ENCODE results near the gene ERCC8. TPM values are rescaled to one million over a fixed set of nuclear protein-coding genes. Genes with fewer than 3 reads are reported as not detected.

ERCC8 gene
- 22.7 and 43.4 TPM in 2 replicates for total RNA-seq (2011; cell fraction: chromatin; rRNA removed; ENCODE audit: low replicate concordance)
- 10.0 and 16.1 TPM in 2 replicates for total RNA-seq (2011; cell fraction: nucleolus; rRNA removed)
- total RNA-seq (2011; cell fraction: nucleoplasm; rRNA removed) = 21.8 and 37.2 TPM in 2 replicates
- total RNA-seq (2014; rRNA removed) (10.1 and 14.6 TPM in 2 replicates), total RNA-seq (2014; rRNA removed; fragmentation: Illumina TruSeq; extraction: Trizol) (29.0 and 30.0 TPM in 2 replicates), total RNA-seq (2015; rRNA removed; fragmentation: Illumina TruSeq; extraction: Trizol) (24.4 and 24.8 TPM in 2 replicates), total RNA-seq (2021) (14.1 and 15.6 TPM in 2 replicates), polyA plus RNA-seq (2011; rRNA removed) (36.7 and 41.8 TPM in 2 replicates), polyA plus RNA-seq (2014; fragmentation: Illumina TruSeq; extraction: Trizol) (19.1 and 20.4 TPM in 2 replicates), polyA plus RNA-seq (2014; fragmentation: Nextera tagmentation; extraction: Ambion mirVana) (10 to 100 TPM; 37.1 to 39.4 TPM), polyA plus RNA-seq (2014; rRNA removed) (16.1 and 17.1 TPM in 2 replicates), polyA minus RNA-seq (2011; rRNA and poly(A)+ RNA removed) (32.3 and 39.8 TPM in 2 replicates), Bru-seq, nascent RNA (percentile 72 among the genes with signal in this experiment), BruChase-seq, experiment 1, labeled RNA remaining after a 2-hour chase (percentile 78 among the genes with signal in this experiment), BruChase-seq, experiment 2, labeled RNA remaining after a 6-hour chase (percentile 77 among the genes with signal in this experiment)
- polyA plus RNA-seq (2011; cell fraction: cytosol; rRNA removed) = 12.6 and 25.9 TPM in 2 replicates
- polyA plus RNA-seq (2011; cell fraction: nucleus; rRNA removed) = 13.4 and 20.6 TPM in 2 replicates
- 9.3 and 12.2 TPM in 2 replicates for polyA plus RNA-seq (2012)
- 18.1 and 18.3 TPM in 2 replicates for polyA minus RNA-seq (2011; cell fraction: cytosol; rRNA and poly(A)+ RNA removed)
- 20.5 and 34.9 TPM in 2 replicates for polyA minus RNA-seq (2011; cell fraction: nucleus; rRNA and poly(A)+ RNA removed)
- long read RNA-seq, experiment 1, transcript ERCC8-201 (12 exons, 2,017 nt) = major isoform, 22 of 48 reads
- long read RNA-seq, experiment 1, partial matches to known transcripts = 4 of 48 reads
- long read RNA-seq, experiment 1, other reads (novel, unspliced or antisense) = 21 of 48 reads
- long read RNA-seq, experiment 2, partial matches to known transcripts = 4 of 14 reads
- long read RNA-seq, experiment 2, other reads (novel, unspliced or antisense) = 7 of 14 reads
- long read RNA-seq, experiment 3, transcript ERCC8-201 (12 exons, 2,017 nt) = major isoform, 20 of 37 reads
- long read RNA-seq, experiment 3, partial matches to known transcripts = 7 of 37 reads
- long read RNA-seq, experiment 3, other reads (novel, unspliced or antisense) = 8 of 37 reads

- BruUV-seq (replicated peaks) = TSS peak; percentile 57
- peak; percentile 98 for FAIRE-seq
- Histone ChIP-seq H3K4me3 (peak within 1 kb of the TSS; percentile 91), H3K9me3 (replicated peaks; ENCODE audit: control insufficient read depth, insufficient read depth, low read depth, low read length) (0 out of 2 replicates have a peak, but pooled peaks cover 2% of the 10 kb centered on the region), H3K4me2 (ENCODE audit: insufficient read depth, low read length) (peak within 1 kb of the TSS; percentile 99), H3K9ac (ENCODE audit: insufficient read depth in 1 of 2, low read depth in 2 of 2, low read length in 2 of 2) (peak within 1 kb of the TSS; percentile 87 to 92), H3K4me1 (replicated peaks in 1 of 2; ENCODE audit: control insufficient read depth in 2 of 2, insufficient read depth in 2 of 2, low read length in 2 of 2) (peaks cover 0 to 4% of the 10 kb centered on the region in 2 experiments; a peak in 2 of 5 replicates), H3K9me1 (ENCODE audit: control insufficient read depth, insufficient read depth, low read length) (no peaks in the 10 kb centered on the region), H4K20me1 (replicated peaks; ENCODE audit: control insufficient read depth, insufficient read depth, low read length) (no peaks in the 10 kb centered on the region), H3K36me3 (ENCODE audit: control insufficient read depth, insufficient read depth, low read length) (peaks cover 12% of the 10 kb centered on the region; the same call in 2 of the 3 replicates), H3K79me2 (ENCODE audit: control insufficient read depth, insufficient read depth, low read length) (peaks cover 92% of the 10 kb centered on the region), H3K27ac (ENCODE audit: extremely low read depth, low read depth, low read length) (peak within 1 kb of the TSS; percentile 80), H3K27me3 (ENCODE audit: control insufficient read depth in 2 of 2, insufficient read depth in 2 of 2, low read length in 2 of 2) (no peaks in the 10 kb centered on the region), H2AFZ (ENCODE audit: low read depth, low read length) (peak within 1 kb of the TSS; percentile 98)
- in situ Hi-C loops (cut with MboI) (loop anchor here (25.0 kb wide), 1 partner anchor 258 kb away; no protein-coding TSS in a partner anchor), intact Hi-C loops (cut with micrococcal nuclease) (loop anchor here (5.0 kb wide), 1 partner anchor 268 kb away; no protein-coding TSS in a partner anchor)
- peak; percentile 94 to 98 (median 98) for DNase-seq (ENCODE audit: extremely low read depth in 1 of 4, low spot score in 3 of 4)
- 5% methylated on average over 59 of the region's 64 CpGs for WGBS (ENCODE audit: insufficient coverage, low coverage, missing lambda C conversion rate)
- POLR2A ChIA-PET = interaction anchor here (0.5 to 1.4 kb wide), 12 partner anchors 12 to 1346 kb away, joined by 3 to 6 read pairs (median 3); partner anchors contain the start of gene DEPDC1B
- CTCF ChIA-PET (ENCODE audit: low intra/inter-chr PET ratio) = interaction anchor here (0.7 kb wide), 1 partner anchor 8 kb away, joined by 3 read pairs; no protein-coding TSS in a partner anchor
- ATAC-seq = peak; percentile 99
- TF ChIP-seq SAFB (IDR thresholded peaks at IDR 0.05; ENCODE audit: borderline replicate concordance, low read depth, low read length) (no peak), ZKSCAN3 (CRISPR knock-in tag; IDR thresholded peaks at IDR 0.05) (no peak), SREBF2 (CRISPR knock-in tag; IDR thresholded peaks at IDR 0.05) (no peak), RFX5 (IDR thresholded peaks at IDR 0.05; ENCODE audit: low read depth, low read length) (no peak), XRCC5 (IDR thresholded peaks at IDR 0.05; ENCODE audit: low read depth, low read length) (no peak), ZKSCAN1 (IDR thresholded peaks at IDR 0.05; ENCODE audit: low read depth, low read length) (no peak), BACH1 (tag; IDR thresholded peaks at IDR 0.05) (no peak), PPARD (CRISPR knock-in tag; IDR thresholded peaks at IDR 0.05) (no peak), MAFF (IDR thresholded peaks at IDR 0.05; ENCODE audit: low read length) (no peak)
Measured at GRCh38 chr5:60944904-60945812, at the start of gene ERCC8, which contains the start of gene NDUFAF2. Gene ERCC8 (minus strand): TSS chr5:60945070. CDS start chr5:60945008, 62 bp downstream. Gene NDUFAF2 (plus strand): TSS chr5:60945205. CDS start chr5:60945256, 51 bp downstream.

All from K562 (cell line).